Endothelial cell of umbilical vein (primary cell): ENCODE data around the gene HSPA2.

Experiments used
- EZH2 ChIP-seq: IDR thresholded peaks from 2 replicates; pipeline ENCODE4 v1.6.1; 2012; ENCODE audit warnings: borderline replicate concordance, low read depth, mild to moderate bottlenecking, moderate library complexity, low read length, inconsistent platforms; ENCODE audit not compliant: severe bottlenecking
- POLR2AphosphoS5 ChIP-seq: IDR thresholded peaks from 2 replicates; pipeline ENCODE4 v1.6.1; 2012; ENCODE audit warnings: low read depth, mild to moderate bottlenecking, control low read depth, low read length, moderate library complexity; ENCODE audit not compliant: insufficient read depth

GRCh38 chr14:64562436-64562835 is 21.9 kb downstream of the HSPA2 start:
- TF ChIP-seq POLR2AphosphoS5 (no peak), EZH2 (no peak)
